ENCODE results near the gene OTULIN.

OTULIN gene

GRCh38 chr5:14669415-14669814 is 4.9 kb downstream of the OTULIN start:
- no peak for DNase-seq

- no peak for DNase-seq
Observed at GRCh38 chr5:14669975-14670374, 5.5 kb downstream of the OTULIN start.

- DNase-seq = peak; percentile 15
Observed at GRCh38 chr5:14671414-14671813, 6.9 kb downstream of the OTULIN start.

GRCh38 chr5:14672082-14672481 is 7.6 kb downstream of the OTULIN start:
- DNase-seq = no peak

GRCh38 chr5:14672484-14673394 is 8.2 kb downstream of the OTULIN start:
- no peak for DNase-seq

- DNase-seq = no peak
Observed at GRCh38 chr5:14673443-14673842, 8.9 kb downstream of the OTULIN start.

GRCh38 chr5:14674983-14675854 is 10.7 kb downstream of the OTULIN start:
- no peak for DNase-seq

- DNase-seq = no peak
Observed at GRCh38 chr5:14675865-14676300, 11.4 kb downstream of the OTULIN start.

GRCh38 chr5:14676320-14676719 is 11.8 kb downstream of the OTULIN start:
- DNase-seq = no peak

- no peak for DNase-seq
Observed at GRCh38 chr5:14678773-14679334, 14.3 kb downstream of the OTULIN start.

GRCh38 chr5:14679595-14679994 is 15.1 kb downstream of the OTULIN start:
- DNase-seq = no peak

GRCh38 chr5:14681236-14681752 is 16.8 kb downstream of the OTULIN start:
- no peak for DNase-seq

- no peak for DNase-seq
Observed at GRCh38 chr5:14683906-14684455, 19.5 kb downstream of the OTULIN start.

- DNase-seq = no peak
Observed at GRCh38 chr5:14684757-14685156, 20.2 kb downstream of the OTULIN start.

GRCh38 chr5:14685757-14686156 is 21.2 kb downstream of the OTULIN start:
- peak; percentile 64 for DNase-seq

GRCh38 chr5:14686517-14686916 is 22.0 kb downstream of the OTULIN start:
- DNase-seq = no peak

GRCh38 chr5:14687023-14687665 is 22.6 kb downstream of the OTULIN start:
- DNase-seq = no peak

GRCh38 chr5:14693070-14693469 is 28.6 kb downstream of the OTULIN start:
- no peak for DNase-seq

- no peak for DNase-seq
Observed at GRCh38 chr5:14695152-14695551, 30.6 kb downstream of the OTULIN start.

- DNase-seq = no peak
Observed at GRCh38 chr5:14696057-14696456, 31.5 kb downstream of the OTULIN start.

- no peak for DNase-seq
Observed at GRCh38 chr5:14696851-14697250, 32.3 kb downstream of the OTULIN start.

- DNase-seq = no peak
Observed at GRCh38 chr5:14698495-14698894, 34.0 kb downstream of the OTULIN start.

All from NCI-H446 treated with DMSO at 0.1 percent for 48 hours (cell line).